ENCODE results near the gene ZNF774. TPM values are rescaled to one million over a fixed set of nuclear protein-coding genes. Genes with fewer than 3 reads are reported as not detected.
A peak's percentile ranks its signal among the peaks of the same experiment; 100 is the strongest.

ZNF774 gene
- total and polyA plus RNA-seq, 2 of the 13 experiments (the other 11 are each of a cell fraction or from before 2014, with no cell fraction given) = 0.59 to 1.4 TPM

DNA sequence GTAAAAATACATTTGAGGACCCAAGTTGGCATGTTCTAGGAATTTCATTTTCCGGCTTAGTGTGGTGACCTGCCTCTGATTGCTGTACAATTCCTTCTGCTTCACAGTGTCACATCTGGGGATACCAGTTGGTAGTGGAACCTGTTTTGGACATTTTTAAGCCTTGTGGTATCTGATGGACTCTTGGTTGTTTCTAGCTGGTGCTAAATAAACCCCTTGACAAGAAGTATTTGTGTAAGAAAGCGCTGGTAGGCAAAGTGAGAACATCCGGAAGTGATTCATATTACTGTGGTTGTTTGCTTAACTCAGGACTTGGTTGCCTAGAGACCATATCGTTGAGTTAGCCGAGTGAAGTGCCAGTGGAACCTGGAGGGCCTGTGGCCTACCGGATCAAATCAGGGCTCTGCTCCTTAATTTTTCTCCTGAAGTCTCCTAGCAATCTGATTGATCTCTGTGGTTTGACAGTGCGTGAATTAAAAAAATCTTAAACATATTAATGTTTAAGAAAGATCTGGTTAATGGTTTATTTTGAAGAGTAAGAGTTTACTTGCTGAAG is 48.8 kb downstream of the ZNF774 start (continued):
- TF ChIP-seq, protein P1, sequence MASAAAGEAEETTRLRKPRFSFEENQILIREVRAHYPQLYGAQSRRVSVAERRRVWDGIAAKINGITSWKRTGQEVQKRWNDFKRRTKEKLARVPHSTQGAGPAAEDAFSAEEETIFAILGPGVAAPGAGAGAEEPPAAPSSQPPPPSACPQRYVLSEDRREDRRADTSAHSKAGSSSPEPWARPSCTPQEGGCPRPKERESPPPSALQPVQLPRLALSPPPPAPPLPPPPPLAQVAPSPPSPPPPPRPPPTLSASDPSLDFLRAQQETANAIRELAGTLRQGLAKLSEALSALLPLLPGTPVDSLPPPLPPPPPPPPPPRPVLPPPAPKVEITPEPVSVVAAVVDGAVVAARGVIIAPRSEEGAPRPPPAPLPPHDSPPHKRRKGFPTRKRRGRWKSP (CRISPR knock-in tag; IDR thresholded peaks at IDR 0.05) = no peak
- peak; percentile 88 for TF ChIP-seq ZNF766 (CRISPR knock-in tag; IDR thresholded peaks at IDR 0.05; ENCODE audit: borderline replicate concordance)
- no peak for TF ChIP-seq SAFB2 (CRISPR knock-in tag; IDR thresholded peaks at IDR 0.05; ENCODE audit: borderline replicate concordance, low read depth)
- no peak for TF ChIP-seq SSRP1 (CRISPR knock-in tag; IDR thresholded peaks at IDR 0.05)
- no peak for TF ChIP-seq ZNF570 (CRISPR knock-in tag; IDR thresholded peaks at IDR 0.05; ENCODE audit: borderline replicate concordance)
- TF ChIP-seq AGO1 (IDR thresholded peaks at IDR 0.05; ENCODE audit: low read depth, low read length, poor library complexity, severe bottlenecking) = no peak
- TF ChIP-seq NFIB (CRISPR knock-in tag; IDR thresholded peaks at IDR 0.05; ENCODE audit: borderline replicate concordance) = no peak
- TF ChIP-seq FOSL1 (CRISPR knock-in tag; IDR thresholded peaks at IDR 0.05; ENCODE audit: borderline replicate concordance) = peak; percentile 71; the same call in 1 of the 2 replicates
- no peak for TF ChIP-seq CREB1 (IDR thresholded peaks at IDR 0.05)
- TF ChIP-seq CREB1 (CRISPR knock-in tag; IDR thresholded peaks at IDR 0.05) = no peak
- 0 out of 2 replicates have a peak, but pooled peaks have one; percentile 26 for TF ChIP-seq RCOR2 (CRISPR knock-in tag; IDR thresholded peaks at IDR 0.05)
- TF ChIP-seq, protein P2, sequence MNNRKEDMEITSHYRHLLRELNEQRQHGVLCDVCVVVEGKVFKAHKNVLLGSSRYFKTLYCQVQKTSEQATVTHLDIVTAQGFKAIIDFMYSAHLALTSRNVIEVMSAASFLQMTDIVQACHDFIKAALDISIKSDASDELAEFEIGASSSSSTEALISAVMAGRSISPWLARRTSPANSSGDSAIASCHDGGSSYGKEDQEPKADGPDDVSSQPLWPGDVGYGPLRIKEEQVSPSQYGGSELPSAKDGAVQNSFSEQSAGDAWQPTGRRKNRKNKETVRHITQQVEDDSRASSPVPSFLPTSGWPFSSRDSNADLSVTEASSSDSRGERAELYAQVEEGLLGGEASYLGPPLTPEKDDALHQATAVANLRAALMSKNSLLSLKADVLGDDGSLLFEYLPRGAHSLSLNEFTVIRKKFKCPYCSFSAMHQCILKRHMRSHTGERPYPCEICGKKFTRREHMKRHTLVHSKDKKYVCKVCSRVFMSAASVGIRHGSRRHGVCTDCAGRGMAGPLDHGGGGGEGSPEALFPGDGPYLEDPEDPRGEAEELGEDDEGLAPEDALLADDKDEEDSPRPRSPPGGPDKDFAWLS (CRISPR knock-in tag; IDR thresholded peaks at IDR 0.05; ENCODE audit: borderline replicate concordance) = no peak
- TF ChIP-seq PRMT3 (CRISPR knock-in tag; IDR thresholded peaks at IDR 0.05; ENCODE audit: borderline replicate concordance, low read depth) = no peak
- TF ChIP-seq, protein P3, sequence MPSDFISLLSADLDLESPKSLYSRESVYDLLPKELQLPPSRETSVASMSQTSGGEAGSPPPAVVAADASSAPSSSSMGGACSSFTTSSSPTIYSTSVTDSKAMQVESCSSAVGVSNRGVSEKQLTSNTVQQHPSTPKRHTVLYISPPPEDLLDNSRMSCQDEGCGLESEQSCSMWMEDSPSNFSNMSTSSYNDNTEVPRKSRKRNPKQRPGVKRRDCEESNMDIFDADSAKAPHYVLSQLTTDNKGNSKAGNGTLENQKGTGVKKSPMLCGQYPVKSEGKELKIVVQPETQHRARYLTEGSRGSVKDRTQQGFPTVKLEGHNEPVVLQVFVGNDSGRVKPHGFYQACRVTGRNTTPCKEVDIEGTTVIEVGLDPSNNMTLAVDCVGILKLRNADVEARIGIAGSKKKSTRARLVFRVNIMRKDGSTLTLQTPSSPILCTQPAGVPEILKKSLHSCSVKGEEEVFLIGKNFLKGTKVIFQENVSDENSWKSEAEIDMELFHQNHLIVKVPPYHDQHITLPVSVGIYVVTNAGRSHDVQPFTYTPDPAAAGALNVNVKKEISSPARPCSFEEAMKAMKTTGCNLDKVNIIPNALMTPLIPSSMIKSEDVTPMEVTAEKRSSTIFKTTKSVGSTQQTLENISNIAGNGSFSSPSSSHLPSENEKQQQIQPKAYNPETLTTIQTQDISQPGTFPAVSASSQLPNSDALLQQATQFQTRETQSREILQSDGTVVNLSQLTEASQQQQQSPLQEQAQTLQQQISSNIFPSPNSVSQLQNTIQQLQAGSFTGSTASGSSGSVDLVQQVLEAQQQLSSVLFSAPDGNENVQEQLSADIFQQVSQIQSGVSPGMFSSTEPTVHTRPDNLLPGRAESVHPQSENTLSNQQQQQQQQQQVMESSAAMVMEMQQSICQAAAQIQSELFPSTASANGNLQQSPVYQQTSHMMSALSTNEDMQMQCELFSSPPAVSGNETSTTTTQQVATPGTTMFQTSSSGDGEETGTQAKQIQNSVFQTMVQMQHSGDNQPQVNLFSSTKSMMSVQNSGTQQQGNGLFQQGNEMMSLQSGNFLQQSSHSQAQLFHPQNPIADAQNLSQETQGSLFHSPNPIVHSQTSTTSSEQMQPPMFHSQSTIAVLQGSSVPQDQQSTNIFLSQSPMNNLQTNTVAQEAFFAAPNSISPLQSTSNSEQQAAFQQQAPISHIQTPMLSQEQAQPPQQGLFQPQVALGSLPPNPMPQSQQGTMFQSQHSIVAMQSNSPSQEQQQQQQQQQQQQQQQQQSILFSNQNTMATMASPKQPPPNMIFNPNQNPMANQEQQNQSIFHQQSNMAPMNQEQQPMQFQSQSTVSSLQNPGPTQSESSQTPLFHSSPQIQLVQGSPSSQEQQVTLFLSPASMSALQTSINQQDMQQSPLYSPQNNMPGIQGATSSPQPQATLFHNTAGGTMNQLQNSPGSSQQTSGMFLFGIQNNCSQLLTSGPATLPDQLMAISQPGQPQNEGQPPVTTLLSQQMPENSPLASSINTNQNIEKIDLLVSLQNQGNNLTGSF (CRISPR knock-in tag; IDR thresholded peaks at IDR 0.05) = no peak
- TF ChIP-seq ZNF550 (CRISPR knock-in tag; IDR thresholded peaks at IDR 0.05; ENCODE audit: borderline replicate concordance) = no peak
- no peak for TF ChIP-seq HNRNPLL (IDR thresholded peaks at IDR 0.05; ENCODE audit: low read depth, low read length, poor library complexity, severe bottlenecking)
- TF ChIP-seq SIN3B (IDR thresholded peaks at IDR 0.05; ENCODE audit: low read length) = no peak
- no peak for TF ChIP-seq ZNF547 (CRISPR knock-in tag; IDR thresholded peaks at IDR 0.05)
- TF ChIP-seq, protein P4, sequence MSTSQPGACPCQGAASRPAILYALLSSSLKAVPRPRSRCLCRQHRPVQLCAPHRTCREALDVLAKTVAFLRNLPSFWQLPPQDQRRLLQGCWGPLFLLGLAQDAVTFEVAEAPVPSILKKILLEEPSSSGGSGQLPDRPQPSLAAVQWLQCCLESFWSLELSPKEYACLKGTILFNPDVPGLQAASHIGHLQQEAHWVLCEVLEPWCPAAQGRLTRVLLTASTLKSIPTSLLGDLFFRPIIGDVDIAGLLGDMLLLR (CRISPR knock-in tag; IDR thresholded peaks at IDR 0.05) = no peak
- TF ChIP-seq, protein P5, sequence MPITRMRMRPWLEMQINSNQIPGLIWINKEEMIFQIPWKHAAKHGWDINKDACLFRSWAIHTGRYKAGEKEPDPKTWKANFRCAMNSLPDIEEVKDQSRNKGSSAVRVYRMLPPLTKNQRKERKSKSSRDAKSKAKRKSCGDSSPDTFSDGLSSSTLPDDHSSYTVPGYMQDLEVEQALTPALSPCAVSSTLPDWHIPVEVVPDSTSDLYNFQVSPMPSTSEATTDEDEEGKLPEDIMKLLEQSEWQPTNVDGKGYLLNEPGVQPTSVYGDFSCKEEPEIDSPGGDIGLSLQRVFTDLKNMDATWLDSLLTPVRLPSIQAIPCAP (CRISPR knock-in tag; IDR thresholded peaks at IDR 0.05; ENCODE audit: low read depth) = no peak
- no peak for TF ChIP-seq SMAD1 (CRISPR knock-in tag; IDR thresholded peaks at IDR 0.05; ENCODE audit: borderline replicate concordance, low read depth)
